ENCODE data around the gene ZNF316.

DNA sequence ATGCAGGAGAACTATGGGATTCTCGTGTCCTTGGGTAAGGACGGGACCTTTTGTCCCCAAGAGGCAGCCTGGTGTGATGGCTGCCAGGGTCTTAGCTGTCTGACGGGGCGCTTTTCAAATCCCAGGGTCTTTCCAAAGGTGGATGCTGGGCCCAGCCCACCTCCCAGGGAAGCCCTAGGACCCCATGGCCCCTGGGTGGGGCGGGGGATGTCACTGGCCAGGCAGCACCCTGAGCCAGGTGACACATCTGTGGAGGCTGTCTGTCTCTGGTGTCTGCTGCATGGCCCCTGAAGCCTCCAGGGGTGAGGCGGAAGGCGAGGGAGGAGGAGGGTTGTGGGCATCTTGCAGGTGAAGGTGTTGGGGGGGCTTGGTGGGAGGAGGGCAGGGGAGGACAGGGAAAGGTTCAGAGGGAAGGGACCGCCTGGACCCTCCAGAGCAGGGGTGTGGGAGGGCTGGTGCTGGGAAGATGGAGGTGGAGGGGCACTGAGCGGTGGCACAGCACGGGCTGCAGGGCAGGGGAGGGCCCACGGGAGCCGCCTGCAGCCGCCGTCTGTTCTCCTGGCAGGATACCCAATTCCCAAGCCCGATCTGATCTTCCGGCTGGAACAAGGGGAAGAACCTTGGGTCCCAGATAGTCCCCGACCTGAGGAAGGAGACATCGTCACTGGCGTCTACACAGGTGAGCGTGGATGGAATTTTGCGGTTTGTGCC lies 7.0 kb downstream of the ZNF316 start:
- TF ChIP-seq, protein P1, sequence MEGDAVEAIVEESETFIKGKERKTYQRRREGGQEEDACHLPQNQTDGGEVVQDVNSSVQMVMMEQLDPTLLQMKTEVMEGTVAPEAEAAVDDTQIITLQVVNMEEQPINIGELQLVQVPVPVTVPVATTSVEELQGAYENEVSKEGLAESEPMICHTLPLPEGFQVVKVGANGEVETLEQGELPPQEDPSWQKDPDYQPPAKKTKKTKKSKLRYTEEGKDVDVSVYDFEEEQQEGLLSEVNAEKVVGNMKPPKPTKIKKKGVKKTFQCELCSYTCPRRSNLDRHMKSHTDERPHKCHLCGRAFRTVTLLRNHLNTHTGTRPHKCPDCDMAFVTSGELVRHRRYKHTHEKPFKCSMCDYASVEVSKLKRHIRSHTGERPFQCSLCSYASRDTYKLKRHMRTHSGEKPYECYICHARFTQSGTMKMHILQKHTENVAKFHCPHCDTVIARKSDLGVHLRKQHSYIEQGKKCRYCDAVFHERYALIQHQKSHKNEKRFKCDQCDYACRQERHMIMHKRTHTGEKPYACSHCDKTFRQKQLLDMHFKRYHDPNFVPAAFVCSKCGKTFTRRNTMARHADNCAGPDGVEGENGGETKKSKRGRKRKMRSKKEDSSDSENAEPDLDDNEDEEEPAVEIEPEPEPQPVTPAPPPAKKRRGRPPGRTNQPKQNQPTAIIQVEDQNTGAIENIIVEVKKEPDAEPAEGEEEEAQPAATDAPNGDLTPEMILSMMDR (IDR thresholded peaks at IDR 0.05 in 2 of 3, conservative IDR thresholded peaks at IDR 0.05 in 1 of 3; ENCODE audit: control insufficient read depth in 2 of 3, extremely low read depth in 1 of 3, insufficient read depth in 1 of 3, low read depth in 3 of 3, low read length in 3 of 3): no peak
- TF ChIP-seq, protein P2, sequence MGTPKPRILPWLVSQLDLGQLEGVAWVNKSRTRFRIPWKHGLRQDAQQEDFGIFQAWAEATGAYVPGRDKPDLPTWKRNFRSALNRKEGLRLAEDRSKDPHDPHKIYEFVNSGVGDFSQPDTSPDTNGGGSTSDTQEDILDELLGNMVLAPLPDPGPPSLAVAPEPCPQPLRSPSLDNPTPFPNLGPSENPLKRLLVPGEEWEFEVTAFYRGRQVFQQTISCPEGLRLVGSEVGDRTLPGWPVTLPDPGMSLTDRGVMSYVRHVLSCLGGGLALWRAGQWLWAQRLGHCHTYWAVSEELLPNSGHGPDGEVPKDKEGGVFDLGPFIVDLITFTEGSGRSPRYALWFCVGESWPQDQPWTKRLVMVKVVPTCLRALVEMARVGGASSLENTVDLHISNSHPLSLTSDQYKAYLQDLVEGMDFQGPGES (IDR thresholded peaks at IDR 0.05): no peak
- TF ChIP-seq, protein P3, sequence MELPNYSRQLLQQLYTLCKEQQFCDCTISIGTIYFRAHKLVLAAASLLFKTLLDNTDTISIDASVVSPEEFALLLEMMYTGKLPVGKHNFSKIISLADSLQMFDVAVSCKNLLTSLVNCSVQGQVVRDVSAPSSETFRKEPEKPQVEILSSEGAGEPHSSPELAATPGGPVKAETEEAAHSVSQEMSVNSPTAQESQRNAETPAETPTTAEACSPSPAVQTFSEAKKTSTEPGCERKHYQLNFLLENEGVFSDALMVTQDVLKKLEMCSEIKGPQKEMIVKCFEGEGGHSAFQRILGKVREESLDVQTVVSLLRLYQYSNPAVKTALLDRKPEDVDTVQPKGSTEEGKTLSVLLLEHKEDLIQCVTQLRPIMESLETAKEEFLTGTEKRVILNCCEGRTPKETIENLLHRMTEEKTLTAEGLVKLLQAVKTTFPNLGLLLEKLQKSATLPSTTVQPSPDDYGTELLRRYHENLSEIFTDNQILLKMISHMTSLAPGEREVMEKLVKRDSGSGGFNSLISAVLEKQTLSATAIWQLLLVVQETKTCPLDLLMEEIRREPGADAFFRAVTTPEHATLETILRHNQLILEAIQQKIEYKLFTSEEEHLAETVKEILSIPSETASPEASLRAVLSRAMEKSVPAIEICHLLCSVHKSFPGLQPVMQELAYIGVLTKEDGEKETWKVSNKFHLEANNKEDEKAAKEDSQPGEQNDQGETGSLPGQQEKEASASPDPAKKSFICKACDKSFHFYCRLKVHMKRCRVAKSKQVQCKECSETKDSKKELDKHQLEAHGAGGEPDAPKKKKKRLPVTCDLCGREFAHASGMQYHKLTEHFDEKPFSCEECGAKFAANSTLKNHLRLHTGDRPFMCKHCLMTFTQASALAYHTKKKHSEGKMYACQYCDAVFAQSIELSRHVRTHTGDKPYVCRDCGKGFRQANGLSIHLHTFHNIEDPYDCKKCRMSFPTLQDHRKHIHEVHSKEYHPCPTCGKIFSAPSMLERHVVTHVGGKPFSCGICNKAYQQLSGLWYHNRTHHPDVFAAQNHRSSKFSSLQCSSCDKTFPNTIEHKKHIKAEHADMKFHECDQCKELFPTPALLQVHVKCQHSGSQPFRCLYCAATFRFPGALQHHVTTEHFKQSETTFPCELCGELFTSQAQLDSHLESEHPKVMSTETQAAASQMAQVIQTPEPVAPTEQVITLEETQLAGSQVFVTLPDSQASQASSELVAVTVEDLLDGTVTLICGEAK (IDR thresholded peaks at IDR 0.05; ENCODE audit: borderline replicate concordance): no peak
- TF ChIP-seq NFXL1 (IDR thresholded peaks at IDR 0.05; ENCODE audit: borderline replicate concordance) (no peak), TCF12 (IDR thresholded peaks at IDR 0.05; ENCODE audit: low read depth, low read length) (no peak), JUND (IDR thresholded peaks at IDR 0.05; ENCODE audit: low read depth, low read length) (no peak), CHD1 (IDR thresholded peaks at IDR 0.05; ENCODE audit: low read depth, low read length) (no peak), EGR1 (IDR thresholded peaks at IDR 0.05; ENCODE audit: borderline replicate concordance in 1 of 2, low read depth in 2 of 2, low read length in 2 of 2) (no peak)
- TF ChIP-seq, protein P4, sequence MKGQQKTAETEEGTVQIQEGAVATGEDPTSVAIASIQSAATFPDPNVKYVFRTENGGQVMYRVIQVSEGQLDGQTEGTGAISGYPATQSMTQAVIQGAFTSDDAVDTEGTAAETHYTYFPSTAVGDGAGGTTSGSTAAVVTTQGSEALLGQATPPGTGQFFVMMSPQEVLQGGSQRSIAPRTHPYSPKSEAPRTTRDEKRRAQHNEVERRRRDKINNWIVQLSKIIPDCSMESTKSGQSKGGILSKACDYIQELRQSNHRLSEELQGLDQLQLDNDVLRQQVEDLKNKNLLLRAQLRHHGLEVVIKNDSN (IDR thresholded peaks at IDR 0.05; ENCODE audit: borderline replicate concordance, extremely low read length, insufficient read depth, low read depth, low read length): no peak
- TF ChIP-seq, protein P5, sequence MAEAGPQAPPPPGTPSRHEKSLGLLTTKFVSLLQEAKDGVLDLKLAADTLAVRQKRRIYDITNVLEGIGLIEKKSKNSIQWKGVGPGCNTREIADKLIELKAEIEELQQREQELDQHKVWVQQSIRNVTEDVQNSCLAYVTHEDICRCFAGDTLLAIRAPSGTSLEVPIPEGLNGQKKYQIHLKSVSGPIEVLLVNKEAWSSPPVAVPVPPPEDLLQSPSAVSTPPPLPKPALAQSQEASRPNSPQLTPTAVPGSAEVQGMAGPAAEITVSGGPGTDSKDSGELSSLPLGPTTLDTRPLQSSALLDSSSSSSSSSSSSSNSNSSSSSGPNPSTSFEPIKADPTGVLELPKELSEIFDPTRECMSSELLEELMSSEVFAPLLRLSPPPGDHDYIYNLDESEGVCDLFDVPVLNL (IDR thresholded peaks at IDR 0.05; ENCODE audit: low read depth, low read length): no peak
